AG08396 (cell line): ENCODE results near the gene ZNF701.
"Not testable (repeated sequence)": the region's sequence is repeated elsewhere in the genome, so short reads cannot be mapped to it uniquely, and the experiment has no call there.

Source experiments
- DNase-seq: peaks from one replicate; pipeline ENCODE4 v3.0.0; 2012; ENCODE audit warnings: low spot score, mixed read lengths

The ZNF701 gene

DNA sequence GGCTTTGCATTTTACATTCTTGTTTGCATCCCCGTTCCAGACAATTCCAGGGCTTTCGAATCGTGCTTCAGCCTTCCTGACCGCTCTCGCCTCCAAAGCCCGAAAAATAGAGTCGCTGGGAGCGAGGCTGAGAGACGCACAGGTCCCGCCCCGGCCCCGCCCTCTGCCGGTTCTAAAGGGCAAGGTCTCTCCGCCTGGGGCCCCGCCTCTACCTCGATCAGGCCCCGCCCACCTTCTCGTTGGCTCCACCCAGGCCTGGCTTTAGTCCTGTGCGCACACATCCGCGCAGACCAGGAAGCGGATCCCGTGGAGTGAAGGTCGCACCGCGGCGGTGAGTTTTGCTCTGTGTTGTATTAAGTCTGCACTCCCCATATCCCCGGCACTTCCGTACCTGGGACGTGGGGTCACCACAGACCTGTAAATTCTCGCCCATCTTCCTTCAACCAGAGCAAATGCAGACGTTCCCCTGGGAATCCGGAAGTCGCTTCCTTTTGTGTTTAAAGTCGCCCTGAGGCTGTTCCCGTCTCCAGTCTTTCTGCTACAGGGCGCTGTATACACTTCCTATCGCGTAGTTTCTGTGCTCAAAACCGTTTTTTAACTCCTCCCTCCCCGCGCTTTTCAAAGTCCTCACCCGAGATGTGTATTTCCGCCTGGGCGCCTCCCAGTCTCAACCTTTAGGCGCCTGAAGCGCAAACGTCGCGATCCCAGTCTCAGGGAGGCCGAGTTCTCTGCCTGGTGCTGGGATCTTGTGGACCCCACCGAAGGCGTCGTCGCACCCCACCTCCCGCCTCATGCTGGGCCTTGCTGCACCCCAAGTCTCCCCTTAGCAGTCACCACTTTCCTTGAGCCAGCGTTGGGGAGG lies at the start of gene ZNF701:
ZNF701 (plus strand) TSS at position 288 of the 862 bp plus-strand sequence. CDS start 3,861 bp downstream, outside the sequence.
- DNase-seq: peak; percentile 93

DNA sequence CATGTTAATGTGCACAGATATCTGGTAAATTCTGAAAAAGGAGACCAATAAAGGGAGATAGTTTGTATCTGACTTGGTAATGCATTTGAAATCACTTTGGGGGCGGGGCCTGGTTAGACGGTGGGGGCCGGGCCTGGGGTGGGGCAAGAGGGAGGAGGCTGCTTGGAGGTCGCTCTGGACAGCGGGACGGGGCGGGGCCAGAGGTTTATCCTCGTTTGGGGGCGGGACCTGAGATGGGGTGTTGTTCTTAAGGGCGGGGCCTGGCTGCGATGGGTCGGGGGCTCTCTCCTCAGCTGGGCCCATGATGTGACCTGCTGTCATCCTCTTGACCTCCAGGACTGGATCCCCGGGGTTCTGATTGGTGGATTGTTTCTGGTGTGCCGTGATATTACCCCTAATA lies 47.5 kb upstream of the ZNF701 start:
- no peak for DNase-seq

DNA sequence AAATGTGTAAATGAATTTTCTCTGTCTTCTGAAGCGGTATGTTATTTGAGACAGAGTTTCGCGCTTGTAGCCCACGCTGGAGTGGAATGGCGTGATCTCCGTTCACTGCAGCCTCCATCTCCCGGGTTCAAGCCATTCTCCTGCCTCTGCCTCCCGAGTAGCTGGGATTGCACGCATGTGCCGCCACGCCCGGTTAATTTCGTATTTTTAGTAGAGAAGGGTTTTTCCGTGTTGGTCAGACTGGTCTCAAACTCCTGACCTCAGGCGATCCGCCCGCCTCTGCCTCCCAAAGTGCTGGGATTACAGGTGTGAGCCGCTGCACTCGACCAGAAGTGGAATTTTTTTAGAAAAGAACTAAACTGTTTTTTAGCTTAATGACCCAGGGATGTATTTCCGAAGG lies 46.0 kb upstream of the ZNF701 start:
- no peak for DNase-seq

DNA sequence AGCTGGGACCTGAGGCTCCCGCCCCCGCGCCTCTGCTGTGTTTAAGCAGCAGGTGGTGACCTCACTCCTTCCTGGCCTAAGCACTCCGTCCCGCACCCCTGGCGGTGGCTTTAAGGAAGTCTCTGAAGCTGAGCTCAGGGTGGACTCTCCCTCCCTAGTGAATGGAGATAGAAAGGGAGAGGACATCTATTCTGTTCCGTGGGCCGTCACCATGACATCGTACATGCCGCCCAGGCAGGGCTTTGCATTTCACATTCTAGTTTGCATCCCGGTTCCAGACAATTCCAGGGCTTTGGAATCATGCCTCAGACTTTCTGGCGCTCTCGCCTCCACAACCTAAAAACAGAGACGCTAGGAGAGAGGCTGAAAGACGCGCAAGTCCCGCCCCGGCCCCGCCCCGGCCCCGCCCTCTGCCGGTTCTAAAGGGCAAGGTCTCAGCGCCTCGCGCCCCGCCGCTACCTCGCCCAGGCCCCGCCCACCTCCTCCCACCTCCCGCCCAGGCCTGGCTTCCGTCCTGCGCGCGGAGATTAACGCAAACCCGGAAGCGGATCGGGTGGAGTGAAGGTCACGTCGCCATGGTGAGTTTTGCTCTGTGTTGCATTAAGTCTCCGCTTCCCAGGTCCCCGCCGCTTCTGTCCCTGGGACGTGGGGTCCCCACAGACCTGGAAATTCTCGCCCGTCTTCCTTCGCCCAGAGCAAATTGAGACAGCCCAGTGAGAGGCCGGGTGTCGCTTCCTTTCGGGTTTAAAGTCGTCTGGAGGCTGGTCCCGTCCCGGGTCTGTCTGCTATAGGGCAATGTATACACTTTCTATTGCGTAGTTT lies 42.7 kb upstream of the ZNF701 start, which contains the start of gene ZNF808:
ZNF808 (plus strand) TSS at position 535 of the 822 bp plus-strand sequence. CDS start 15,617 bp downstream, outside the sequence.
- DNase-seq: peak; percentile 91

DNA sequence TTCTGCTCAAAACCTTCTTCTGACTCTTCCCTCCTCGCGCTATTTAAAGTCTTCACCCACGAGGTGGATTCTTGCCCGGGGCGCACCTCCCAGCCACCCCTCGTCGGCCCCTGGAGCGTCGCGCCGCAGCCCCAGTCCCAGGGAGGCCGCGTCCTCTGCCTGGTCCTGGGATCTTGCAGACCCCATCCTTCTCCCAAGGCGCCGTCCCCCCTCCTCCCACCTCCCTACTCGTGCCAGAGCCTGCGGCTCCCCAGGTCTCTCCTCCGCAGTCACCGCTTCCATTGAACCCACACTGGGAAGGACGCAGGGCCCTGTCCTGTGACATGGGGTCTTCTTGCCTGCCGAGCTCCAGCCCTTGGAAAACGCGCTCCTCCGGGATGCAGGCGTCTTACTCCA lies 42.1 kb upstream of the ZNF701 start:
- DNase-seq: peak; percentile 24

DNA sequence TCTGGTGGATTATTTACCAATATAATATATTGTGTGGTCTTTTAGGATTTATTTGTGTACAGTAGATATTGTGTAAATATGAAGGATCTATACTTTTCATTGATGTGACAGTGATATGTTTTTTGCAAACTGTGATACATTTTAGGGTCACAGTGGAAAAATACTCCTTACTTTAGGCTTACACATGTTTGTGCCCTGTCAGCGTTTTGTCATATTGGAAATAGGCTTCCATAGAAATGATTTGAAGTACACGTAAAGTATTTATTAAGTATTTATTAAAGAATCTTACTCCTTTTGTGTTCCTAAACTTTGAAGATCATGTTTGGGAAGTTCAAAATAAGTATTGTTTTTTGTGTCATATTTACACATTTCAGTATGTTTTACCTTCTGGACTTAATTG lies 37.6 kb upstream of the ZNF701 start:
- DNase-seq: no peak

DNA sequence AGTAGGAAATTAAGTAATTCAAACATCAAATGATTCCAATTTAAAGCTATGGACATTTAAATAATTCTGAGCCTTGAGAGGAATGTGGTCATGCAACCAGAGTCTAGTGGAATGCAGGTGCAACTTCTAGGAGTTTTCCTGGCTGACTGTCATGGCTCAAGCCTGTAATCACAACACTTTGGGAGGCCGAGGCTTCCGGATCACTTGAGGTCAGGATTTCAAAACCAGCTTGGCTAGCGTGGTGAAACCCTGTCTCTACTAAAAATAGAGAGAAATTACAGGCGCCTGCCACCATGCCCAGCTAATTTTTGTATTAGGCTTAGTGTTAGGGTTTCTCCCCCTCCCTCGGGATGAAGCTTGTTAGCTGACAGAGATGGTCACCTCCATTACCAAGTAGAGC lies 36.2 kb upstream of the ZNF701 start:
- no peak for DNase-seq

DNA sequence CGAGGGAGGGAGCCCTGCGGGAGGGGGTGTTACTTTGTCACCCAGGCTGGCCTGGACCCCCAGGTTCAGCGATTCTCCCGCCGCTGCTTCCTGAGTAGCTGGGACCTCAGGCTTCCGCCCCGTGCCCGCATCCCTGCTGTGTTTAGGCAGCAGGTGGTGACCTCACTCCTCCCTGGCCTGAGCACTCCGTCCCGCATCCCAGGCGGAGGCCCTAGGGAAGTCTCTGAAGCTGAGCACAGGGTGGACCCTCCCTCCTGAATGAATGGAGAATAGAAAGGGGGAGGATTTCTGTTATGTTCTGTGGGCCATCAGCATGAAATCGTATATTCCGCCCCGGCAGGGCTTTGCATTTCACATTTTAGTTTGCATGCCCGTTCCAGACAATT lies 34.7 kb upstream of the ZNF701 start:
- not testable (repeated sequence) for DNase-seq

DNA sequence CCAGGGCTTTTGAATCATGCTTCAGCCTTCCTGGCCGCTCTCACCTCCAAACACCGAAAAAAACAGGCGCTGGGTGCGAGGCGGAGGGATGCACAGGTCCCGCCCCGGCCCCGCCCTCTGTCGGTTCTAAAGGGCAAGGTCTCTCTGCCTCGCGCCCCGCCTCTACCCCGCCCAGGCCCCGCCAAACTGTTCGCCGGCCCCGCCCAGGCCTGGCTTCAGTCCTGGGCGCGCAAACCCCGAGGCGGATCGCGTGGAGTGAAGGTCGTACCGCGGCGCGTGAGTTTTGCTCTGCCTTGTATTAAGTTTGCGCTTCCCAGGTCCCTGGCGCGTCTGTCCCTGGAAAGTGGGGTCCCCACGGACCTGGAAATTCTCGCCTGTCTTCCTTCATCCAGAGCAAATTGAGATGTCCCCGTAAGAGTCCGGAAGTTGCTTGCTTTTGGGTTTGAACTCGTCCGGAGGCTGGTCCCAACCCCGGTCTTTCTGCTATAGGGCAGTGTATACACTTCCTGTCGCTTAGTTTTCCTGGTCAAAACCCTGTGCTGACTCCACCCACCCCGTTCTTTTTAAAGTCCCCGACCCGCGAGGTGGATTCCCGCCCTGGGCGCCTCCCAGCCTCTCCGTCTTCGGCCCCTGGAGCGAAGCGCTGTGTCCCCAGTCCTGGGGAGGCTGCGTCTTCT lies 34.2 kb upstream of the ZNF701 start:
- peak; percentile 82 for DNase-seq

DNA sequence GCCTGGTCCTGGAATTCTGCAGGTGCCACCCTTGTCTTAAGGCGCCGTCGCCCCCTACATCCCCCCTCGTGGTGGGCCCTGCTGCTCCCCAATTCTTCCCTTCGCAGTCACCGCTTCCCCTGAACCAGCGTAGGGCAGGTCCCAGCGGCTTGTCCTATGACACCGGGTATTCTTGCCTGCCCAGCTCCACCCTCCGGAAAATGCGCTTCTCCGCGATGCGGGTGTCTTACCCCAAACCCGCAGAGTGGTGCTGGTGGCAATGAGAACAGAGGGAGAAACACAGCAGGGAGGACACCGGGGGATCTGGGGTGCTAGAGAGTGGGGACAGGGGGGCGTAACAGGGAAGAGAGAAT lies 33.7 kb upstream of the ZNF701 start:
- DNase-seq: peak; percentile 8

DNA sequence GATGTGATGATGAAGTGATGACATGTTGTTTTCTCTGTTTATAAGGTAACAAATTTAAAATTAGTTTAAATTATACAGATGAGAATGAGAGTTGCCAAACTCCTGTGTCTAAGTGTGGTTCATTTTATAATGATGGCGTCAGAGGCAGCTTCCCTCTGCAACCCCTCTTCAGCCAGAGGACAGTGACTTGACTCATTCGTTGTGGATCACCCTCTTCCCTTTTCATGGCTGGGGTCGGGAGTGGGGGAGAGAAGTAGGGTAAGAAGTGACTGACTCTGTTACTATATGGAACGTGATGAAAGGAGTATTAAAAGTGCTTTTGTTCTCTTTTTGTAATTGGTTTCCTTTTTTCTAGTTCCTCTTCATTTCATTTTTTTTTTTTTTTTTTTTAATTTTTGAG lies 31.3 kb upstream of the ZNF701 start:
- not testable (repeated sequence) for DNase-seq

DNA sequence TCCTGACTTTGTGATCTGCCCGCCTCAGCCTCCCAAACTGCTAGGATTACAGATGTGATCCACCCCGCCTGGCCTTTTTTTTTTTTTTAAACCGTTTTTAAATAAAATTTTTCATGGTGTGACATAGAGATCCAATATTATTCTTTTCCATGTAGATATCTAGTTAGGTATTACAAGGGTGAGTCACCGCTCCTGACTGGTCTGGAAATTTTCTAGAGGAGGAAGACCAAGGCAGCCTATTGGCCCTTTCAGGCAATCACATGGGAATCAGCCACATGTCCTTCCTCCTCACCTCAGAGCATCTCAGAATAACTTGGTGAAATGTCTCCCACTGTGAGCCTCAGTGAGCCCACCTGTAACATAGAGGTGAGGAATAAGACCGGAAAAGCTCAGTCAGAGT lies 28.9 kb upstream of the ZNF701 start:
- not testable (repeated sequence) for DNase-seq

DNA sequence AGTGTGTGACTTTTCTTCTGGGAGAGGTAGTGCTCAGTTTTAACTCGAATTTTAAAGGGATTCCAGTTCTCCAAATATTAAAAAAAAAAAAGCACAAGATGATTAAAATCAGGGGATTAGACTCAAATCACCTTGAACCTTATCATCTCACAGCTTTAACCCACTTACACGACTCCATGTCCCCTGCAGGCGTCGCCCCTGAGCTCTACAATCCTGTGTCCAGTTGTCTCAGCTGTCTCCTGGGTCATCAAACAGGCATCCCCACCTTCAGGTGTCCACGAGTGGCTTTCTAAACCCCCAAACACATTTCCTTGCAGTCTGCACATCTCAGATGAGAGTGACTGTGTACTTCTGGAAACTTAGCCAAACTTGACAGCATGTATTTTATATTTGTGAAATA lies 28.5 kb upstream of the ZNF701 start:
- DNase-seq: no peak

DNA sequence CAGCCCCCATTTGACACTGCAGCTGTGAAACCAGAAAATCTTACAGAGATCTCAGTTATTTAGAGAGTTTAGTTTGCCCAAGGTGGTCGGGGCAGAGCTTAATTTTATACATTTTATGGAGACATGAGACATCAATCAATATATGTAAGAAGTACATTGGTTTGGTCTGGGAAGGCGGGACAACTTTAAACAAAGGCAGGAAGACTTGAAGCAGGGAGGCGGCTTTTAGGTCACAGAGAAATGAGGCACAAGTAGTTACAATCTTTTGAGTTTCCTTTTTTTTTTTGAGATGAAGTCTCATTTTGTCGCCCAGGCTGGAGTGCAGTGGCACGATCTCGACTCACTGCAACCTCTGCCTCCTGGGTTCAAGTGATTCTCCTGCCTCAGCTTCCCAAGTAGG lies 27.5 kb upstream of the ZNF701 start:
- DNase-seq: not testable (repeated sequence)

DNA sequence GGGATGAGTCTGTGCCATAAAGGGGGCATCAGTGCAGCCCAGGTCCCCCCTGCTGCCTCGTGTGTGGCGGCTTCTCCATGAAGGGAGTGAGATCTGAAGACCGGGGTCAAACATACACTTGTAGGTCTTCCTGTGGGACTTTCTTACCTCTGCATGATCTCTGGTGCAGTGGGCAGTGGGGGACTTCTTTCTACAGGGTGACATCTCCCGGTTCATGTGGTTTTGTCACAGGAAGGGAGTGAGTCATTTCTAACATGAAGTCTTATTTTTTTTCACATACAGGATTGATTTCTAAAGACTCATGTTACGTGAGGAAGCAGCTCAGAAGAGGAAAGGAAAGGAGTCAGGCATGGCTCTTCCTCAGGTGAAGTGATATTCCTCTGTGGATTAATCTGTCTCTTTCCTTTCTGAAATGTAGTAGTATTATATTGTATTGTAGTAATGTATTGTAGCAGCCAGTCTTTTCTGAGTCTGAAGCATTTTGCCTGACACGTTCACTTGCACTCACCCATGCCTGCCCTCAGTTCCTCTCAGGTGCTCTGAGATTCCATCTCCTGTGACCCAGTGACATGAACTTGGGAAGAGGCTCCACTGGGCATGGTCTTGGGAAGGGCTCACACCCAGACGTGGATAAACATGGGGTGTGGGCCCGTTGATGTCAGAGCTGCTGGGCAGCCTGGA lies 27.0 kb upstream of the ZNF701 start:
- DNase-seq: no peak

DNA sequence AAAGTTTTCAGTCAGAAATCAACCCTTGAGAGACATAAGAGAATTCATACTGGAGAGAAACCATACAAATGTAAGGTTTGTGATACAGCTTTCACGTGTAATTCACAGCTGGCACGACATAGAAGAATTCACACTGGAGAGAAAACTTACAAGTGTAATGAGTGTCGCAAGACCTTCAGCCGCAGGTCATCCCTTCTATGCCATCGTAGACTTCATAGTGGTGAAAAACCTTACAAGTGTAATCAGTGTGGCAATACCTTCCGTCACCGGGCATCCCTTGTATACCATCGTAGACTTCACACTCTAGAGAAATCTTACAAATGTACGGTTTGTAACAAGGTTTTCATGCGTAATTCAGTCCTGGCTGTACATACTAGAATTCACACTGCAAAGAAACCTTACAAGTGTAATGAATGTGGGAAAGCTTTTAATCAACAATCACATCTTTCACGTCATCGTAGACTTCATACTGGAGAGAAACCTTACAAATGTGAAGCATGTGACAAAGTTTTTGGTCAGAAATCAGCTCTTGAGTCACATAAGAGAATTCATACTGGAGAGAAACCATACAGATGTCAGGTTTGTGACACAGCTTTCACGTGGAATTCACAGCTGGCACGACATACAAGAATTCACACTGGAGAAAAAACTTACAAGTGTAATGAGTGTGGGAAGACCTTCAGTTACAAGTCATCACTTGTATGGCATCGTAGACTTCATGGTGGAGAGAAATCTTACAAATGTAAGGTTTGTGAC lies 15.7 kb upstream of the ZNF701 start:
- no peak for DNase-seq

DNA sequence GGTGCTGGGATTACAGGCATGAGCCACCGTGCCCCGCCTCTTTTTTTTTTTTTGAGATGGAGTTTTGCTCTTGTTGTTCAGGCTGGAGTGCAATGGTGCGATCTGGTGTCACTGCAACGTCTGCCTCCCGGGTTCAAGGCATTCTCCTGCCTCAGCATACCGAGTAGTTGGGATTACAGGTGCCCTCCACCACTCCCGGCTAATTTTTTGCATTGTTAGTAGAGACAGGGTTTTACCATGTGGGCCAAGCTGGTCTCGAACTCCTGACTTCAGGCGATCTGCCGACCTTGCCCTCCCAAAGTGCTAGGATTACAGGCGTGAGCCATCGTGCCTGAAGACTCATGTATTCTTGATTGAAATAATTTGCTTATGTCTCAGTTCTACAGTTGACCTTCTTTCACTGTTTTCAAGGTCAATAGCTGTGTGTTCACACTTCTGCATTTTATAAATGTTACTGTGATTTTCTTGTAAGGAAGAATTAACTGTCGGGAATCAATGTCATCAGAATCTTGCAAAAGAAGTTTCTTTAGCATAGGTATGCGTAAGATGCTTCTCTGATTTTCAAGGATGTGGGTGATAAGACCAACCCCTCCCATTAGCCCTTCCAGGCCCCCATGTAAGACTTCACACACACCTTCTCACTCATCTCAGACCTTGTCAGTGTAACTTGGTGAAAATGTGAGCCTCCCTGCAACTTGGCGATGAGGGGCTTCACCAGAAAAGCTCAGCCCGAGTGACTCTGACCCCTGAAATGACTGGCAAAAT lies 12.7 kb upstream of the ZNF701 start:
- no peak for DNase-seq

DNA sequence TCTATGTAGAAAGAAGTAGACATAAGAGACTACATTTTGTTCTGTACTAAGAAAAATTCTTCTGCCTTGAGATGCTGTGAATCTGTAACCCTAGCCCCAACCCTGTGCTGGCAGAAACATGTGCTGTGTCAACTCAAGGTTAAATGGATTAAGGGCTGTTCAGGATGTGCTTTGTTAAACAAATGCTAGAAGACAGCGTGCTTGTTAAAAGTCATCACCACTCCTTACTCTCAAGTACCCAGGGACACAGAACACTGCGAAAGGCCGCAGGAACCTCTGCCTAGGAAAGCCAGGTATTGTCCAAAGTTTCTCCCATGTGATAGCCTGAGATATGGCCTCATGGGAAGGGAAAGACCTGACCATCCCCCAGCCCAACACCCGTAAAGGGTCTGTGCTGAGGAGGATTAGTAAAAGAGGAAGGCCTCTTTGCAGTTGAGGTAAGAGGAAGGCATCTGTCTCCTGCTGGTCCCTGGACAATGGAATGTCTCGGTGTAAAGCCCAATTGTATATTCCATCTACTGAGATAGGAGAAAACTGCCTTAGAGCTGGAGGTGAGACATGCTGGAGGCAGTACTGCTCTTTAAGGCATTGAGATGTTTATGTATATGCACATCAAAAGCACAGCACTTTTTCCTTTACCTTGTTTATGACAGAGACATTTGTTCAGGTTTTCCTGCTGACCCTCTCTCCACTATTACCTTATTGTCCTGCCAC lies 11.2 kb upstream of the ZNF701 start:
- DNase-seq: not testable (repeated sequence)

DNA sequence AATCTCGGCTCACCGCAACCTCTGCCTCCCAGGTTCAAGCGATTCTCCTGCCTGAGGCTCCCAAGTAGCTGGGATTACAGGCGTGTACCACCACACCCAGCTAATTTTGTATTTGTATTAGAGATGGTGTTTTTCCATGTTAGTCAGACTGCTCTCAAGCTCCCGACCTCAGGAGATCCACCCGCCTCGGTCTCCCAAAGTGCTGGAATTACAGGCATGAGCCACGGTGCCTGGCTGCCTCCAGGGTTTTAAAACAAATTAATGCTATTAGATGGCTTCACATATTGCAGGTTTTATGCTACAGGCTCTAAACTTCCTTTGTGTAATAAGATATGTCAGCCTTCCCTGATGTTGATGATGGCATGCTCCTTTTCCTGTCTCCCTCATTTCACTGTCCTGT lies 8.5 kb upstream of the ZNF701 start:
- DNase-seq: not testable (repeated sequence)

DNA sequence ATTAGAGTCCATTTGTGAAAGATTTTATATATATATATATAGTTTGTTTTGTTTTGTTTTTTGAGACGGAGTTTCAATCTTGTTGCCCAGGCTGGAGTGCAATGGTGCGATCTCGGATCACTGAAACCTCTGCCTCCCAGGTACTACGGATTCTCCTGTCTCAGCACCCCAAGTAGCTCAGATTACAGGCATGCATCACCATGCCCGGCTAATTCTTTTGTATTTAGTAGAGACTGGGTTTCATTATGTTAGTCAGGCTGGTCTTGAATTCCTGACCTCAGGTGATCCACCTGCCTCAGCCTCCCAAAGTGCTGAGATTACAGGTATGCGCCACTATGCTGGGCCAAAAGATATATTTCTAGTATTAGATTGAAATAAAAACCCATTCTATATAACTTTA lies 4.0 kb upstream of the ZNF701 start:
- no peak for DNase-seq
